GM12873 (cell line): Measurements from ENCODE around the gene INO80D.

Experiments
- CTCF ChIP-seq: IDR thresholded peaks from 2 replicates; pipeline ENCODE4 v1.5.1; 2012; ENCODE audit warnings: low read depth, mild to moderate bottlenecking, moderate library complexity, low read length, control low read depth; ENCODE audit not compliant: insufficient read depth; ENCODE audit errors: missing control alignments

Gene INO80D

GRCh38 chr2:206088248-206088647 is 2.3 kb upstream of the INO80D start:
- no peak for TF ChIP-seq CTCF

GRCh38 chr2:206086716-206087350 is 859 bp upstream of the INO80D start:
- TF ChIP-seq CTCF: no peak

GRCh38 chr2:206084870-206085741 is 868 bp downstream of the INO80D start:
- no peak for TF ChIP-seq CTCF

GRCh38 chr2:206084439-206084869 is 1.5 kb downstream of the INO80D start:
- no peak for TF ChIP-seq CTCF

GRCh38 chr2:206083602-206084438 is 2.2 kb downstream of the INO80D start:
- TF ChIP-seq CTCF: no peak

- no peak for TF ChIP-seq CTCF
These were observed 3.6 kb downstream of the INO80D start for GRCh38 chr2:206082298-206082843.
